A673 (cell line): ENCODE measurements around the gene GRIK4. TPM values are rescaled to one million over a fixed set of nuclear protein-coding genes. Genes with fewer than 3 reads are reported as not detected.

ENCODE experiments used
- BruUV-seq: library from RNA; stranded (reverse); fragments of 400-500 nt; replicated peaks from 2 replicates; lab custom pipeline; 2021; lab: Mats Ljungman, UMichigan
- CTCF ChIA-PET: fragments of 300-600 bp; sonication (Branson Sonifier 250); formaldehyde crosslinking; loops from one replicate; lab custom pipeline; 2022; ENCODE audit warnings: antibody characterized with exemption; lab: Charles Lee
- POLR2A ChIA-PET: fragments of 300-600 bp; sonication (Branson Sonifier 250); formaldehyde crosslinking; loops from one replicate; lab custom pipeline; 2022; ENCODE audit warnings: antibody characterized with exemption; ENCODE audit not compliant: low non-redundant PET; lab: Charles Lee
- DNase-seq: peaks from one replicate; pipeline ENCODE4 v3.0.0-alpha.2; 2015; ENCODE audit warnings: low spot score
- H3K27ac ChIP-seq: fragments of 200-600 bp; sonication (generic); 2 replicates; pipeline ENCODE4 v1.5.1; 2016; ENCODE audit warnings: mixed run types, low read depth, mild to moderate bottlenecking, mixed read lengths, antibody characterized with exemption, low read length; ENCODE audit not compliant: poor library complexity, severe bottlenecking
- H3K27me3 ChIP-seq: fragments of 200-600 bp; sonication (generic); replicated peaks from 2 replicates; pipeline ENCODE4 v1.6.1; 2017; ENCODE audit warnings: mixed run types, low read depth, mild to moderate bottlenecking, mixed read lengths, antibody characterized with exemption, low read length; ENCODE audit not compliant: insufficient read depth, poor library complexity
- H3K36me3 ChIP-seq: fragments of 200-600 bp; sonication (generic); 2 replicates; pipeline ENCODE4 v1.6.1; 2016; ENCODE audit warnings: mixed run types, mild to moderate bottlenecking, mixed read lengths, antibody characterized with exemption, low read length; ENCODE audit not compliant: insufficient read depth, poor library complexity, severe bottlenecking
- H3K4me1 ChIP-seq: fragments of 200-600 bp; sonication (generic); 2 replicates; pipeline ENCODE4 v1.6.1; 2017; ENCODE audit warnings: mixed run types, mild to moderate bottlenecking, mixed read lengths, antibody characterized with exemption, low read length; ENCODE audit not compliant: insufficient read depth, poor library complexity, severe bottlenecking
- H3K4me3 ChIP-seq: fragments of 200-600 bp; sonication (generic); 2 replicates; pipeline ENCODE4 v1.5.1; 2016; ENCODE audit warnings: low read depth, mixed run types, mild to moderate bottlenecking, mixed read lengths, low read length; ENCODE audit not compliant: poor library complexity, severe bottlenecking
- H3K9me3 ChIP-seq: fragments of 200-600 bp; sonication (generic); 2 replicates; pipeline ENCODE4 v1.6.1; 2016; ENCODE audit warnings: mixed run types, low read depth, mild to moderate bottlenecking, mixed read lengths, antibody characterized with exemption, low read length; ENCODE audit not compliant: poor library complexity, severe bottlenecking
- CTCF ChIP-seq: fragments of 300-800, 200-600 bp; sonication (generic); conservative IDR thresholded peaks from 2 replicates; pipeline ENCODE4 v1.5.1; 2017; ENCODE audit warnings: low read depth, mild to moderate bottlenecking, antibody characterized with exemption, low read length, moderate library complexity, mixed read lengths
- EZH2 ChIP-seq: fragments of 200-600 bp; sonication (generic); IDR thresholded peaks from 2 replicates; pipeline ENCODE4 v1.6.1; 2017; ENCODE audit warnings: borderline replicate concordance, low read depth, mild to moderate bottlenecking, mixed read lengths, antibody characterized with exemption, low read length; ENCODE audit not compliant: poor library complexity, severe bottlenecking
- intact Hi-C: fragments of 100-400 bp; cut with micrococcal nuclease; formaldehyde crosslinking; loops from one replicate; pipeline ENCODE4 v1.10.0; 2022; ENCODE audit not compliant: unreplicated experiment
- total RNA-seq: library from RNA; stranded (reverse); gene quantifications from 2 replicates; pipeline ENCODE4 v1.2.3, GENCODE V29; 2021

Gene GRIK4
- total RNA-seq, 1 experiment from 2014 or later: not detected

- H3K9me3 ChIP-seq: no peaks in the 10 kb centered on the region
- H3K4me3 ChIP-seq: no peak overlapping the region
- H3K4me1 ChIP-seq: no peaks in the 10 kb centered on the region
- H3K27me3 ChIP-seq: peaks cover 49% of the 10 kb centered on the region
- no peaks in the 10 kb centered on the region for H3K36me3 ChIP-seq
- intact Hi-C loops: no loop called here
- ChIA-PET POLR2A (no interaction called here), CTCF (no interaction called here)
- no TSS peak for BruUV-seq
- no peak for DNase-seq
- TF ChIP-seq EZH2 (no peak), CTCF (no peak)
- H3K27ac ChIP-seq: no peak overlapping the region
Measured at GRCh38 chr11:120819003-120819402, 307.5 kb downstream of the GRIK4 start.

- BruUV-seq: no TSS peak
Measured at GRCh38 chr11:120819437-120820365, 308.2 kb downstream of the GRIK4 start.

GRCh38 chr11:120823159-120823558 is 311.6 kb downstream of the GRIK4 start:
- CTCF ChIA-PET: no interaction called here
- intact Hi-C loops: no loop called here
- no peak for DNase-seq

More at GRCh38 chr11:120819437-120820365, 308.2 kb downstream of the GRIK4 start:
- Histone ChIP-seq H3K36me3 (no peaks in the 10 kb centered on the region), H3K4me3 (no peak overlapping the region), H3K4me1 (no peaks in the 10 kb centered on the region), H3K27ac (no peak overlapping the region), H3K9me3 (no peaks in the 10 kb centered on the region), H3K27me3 (peaks cover 49% of the 10 kb centered on the region)
- TF ChIP-seq CTCF (no peak), EZH2 (no peak)
- ChIA-PET POLR2A (no interaction called here), CTCF (no interaction called here)
- DNase-seq: no peak
- intact Hi-C loops: no loop called here

More at GRCh38 chr11:120823159-120823558, 311.6 kb downstream of the GRIK4 start:
- TF ChIP-seq CTCF (no peak), EZH2 (no peak)
- no TSS peak for BruUV-seq
- H3K27ac ChIP-seq: no peak overlapping the region
- H3K36me3 ChIP-seq: no peaks in the 10 kb centered on the region
- no peaks in the 10 kb centered on the region for H3K4me1 ChIP-seq
- H3K27me3 ChIP-seq: peaks cover 27% of the 10 kb centered on the region
- POLR2A ChIA-PET: no interaction called here
- H3K9me3 ChIP-seq: no peaks in the 10 kb centered on the region
- H3K4me3 ChIP-seq: no peak overlapping the region
